SKM-1 (cell line): Measurements from ENCODE around the gene PLAGL2.
"Not testable (repeated sequence)": the region's sequence is repeated elsewhere in the genome, so short reads cannot be mapped to it uniquely, and the experiment has no call there.

ENCODE experiments used
- DNase-seq: peaks from one replicate; lab custom pipeline; 2025; ENCODE audit not compliant: unreplicated experiment; lab: John Stamatoyannopoulos, UW

Gene PLAGL2

DNA sequence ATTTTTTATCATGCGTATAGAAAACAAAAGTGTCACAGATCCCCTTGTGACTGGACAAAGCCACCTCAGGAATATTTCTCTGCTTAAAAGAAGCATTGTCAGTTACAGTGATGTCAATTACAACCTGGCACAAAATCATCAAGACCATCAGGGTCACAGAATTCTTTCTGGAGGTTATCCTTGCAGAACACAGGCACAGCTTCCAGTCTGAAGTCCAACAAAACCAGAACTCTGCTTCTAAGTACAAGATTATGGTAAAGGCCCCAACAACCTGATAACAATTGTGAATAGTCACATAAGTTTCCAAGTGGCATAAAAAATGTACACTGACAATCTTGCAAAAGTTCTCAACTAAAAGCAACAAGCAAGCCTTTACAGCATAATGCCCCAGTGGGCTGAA, 21.0 kb downstream of the PLAGL2 start:
- DNase-seq = no peak

DNA sequence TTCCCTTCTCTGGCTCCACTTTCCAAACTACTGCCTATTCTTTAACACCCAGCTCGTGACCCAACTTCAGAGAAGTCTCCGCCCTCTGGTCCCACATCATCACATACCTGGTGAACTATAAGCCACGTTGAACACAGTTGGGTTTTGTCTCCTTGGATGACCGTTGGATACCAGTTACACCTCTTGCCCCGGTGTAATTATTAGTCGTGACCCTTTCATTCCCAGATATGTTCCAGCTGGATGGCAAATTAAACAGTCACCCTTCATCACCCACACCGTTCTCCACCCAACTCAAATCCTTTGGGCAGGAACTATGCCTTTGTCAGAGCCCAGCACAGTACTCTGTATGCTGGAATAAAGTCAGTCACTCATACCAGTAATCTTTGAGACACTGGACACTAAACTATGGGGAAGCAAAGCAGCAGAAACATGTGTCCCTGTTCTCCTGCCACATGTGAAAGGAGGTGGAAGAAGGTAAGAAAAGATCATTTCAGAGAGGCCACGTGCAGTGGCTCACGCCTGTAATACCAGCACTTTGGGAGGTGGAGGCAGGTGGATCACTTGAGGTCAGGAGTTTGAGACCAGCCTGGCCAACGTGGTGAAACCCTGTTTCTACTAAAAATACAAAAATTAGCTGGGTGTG, 22.5 kb downstream of the PLAGL2 start:
- DNase-seq = no peak

DNA sequence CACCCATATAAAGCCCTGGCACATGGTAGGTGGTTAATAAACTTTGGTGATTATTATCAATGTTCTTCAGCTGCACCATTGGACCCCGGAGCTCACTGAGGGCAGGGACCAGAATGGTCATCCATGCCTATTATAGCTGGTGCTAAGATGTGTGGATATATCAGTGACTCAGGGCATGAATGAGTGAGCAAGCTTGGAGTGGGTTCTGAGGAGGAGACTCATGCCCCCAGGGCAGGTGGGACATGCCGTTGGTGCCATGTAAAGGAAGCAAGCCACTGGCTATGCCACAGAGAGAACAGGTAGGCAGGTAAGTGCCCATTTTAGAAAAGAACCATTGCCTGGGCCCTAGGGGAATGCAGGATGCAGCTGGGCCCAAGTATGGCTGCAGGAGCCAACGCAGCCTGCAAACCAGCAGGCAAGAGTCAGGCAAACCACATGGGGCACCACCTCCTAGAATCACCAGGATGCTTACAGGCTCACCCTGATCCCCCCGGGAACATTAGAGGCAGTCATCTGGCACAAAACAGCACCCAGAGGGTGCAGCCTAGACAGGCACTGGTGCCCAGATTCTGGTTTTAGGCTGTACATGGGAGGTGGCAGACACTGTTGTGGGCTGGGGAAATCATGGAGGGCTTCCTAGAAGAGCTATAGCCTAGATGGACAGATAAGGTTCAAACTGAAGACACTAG, 23.5 kb downstream of the PLAGL2 start:
- no peak for DNase-seq

DNA sequence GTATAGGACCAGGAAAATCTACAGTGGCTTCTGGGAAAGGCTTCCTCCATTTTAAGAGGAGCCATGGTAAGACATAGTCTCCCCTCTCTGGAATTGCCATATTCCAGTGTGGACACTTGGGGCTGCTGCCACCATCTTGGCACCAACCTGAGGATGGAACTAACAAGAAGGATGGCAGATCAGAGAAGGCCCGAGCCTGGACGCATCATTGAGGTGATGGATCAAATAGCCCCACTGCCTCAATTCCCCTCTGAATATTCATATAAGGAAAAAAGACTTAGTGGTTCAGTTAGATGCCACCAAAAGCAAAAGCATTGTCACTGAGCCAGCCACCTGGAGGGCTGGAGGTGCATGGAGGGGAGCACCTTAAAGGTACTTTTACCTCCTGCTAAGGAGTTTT, 25.9 kb downstream of the PLAGL2 start:
- no peak for DNase-seq

DNA sequence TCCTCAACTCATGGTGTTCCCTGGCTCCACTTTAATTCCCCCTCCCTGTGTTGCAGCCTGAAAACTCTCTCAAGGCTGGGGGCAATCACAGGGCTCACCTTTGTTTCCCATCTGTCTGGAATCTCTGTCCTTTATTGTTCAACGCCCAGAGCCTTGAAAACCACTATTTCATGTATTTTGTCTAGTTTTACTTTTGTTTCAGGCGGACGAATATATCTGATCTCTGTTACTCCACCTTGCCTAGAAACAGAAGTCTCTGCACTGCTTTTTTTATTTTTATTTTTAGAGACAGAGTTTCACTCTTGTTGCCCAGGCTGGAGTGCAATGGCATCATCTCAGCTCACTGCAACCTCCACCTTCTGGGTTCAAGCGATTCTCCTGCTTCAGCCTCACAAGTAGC, 27.6 kb downstream of the PLAGL2 start:
- no peak for DNase-seq

DNA sequence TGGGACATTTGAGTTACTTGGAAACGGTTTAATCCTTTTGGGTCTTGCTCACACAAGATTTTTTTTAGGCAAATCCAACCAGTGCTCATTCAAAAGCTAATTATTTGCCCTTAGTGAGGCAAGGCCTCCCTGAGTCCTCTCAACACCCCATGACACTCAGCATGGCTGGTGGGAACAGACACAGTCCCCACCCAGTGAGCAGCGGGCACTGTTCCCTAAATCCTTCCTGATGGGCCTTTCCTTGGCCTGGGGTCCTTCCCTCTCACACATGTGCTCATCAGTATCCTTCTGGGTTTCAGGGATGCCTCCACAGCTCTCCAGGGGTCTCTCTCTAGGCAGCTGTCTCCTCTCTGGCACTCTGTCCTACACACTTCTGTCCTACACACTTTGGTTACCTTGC, 28.0 kb downstream of the PLAGL2 start:
- DNase-seq = no peak

DNA sequence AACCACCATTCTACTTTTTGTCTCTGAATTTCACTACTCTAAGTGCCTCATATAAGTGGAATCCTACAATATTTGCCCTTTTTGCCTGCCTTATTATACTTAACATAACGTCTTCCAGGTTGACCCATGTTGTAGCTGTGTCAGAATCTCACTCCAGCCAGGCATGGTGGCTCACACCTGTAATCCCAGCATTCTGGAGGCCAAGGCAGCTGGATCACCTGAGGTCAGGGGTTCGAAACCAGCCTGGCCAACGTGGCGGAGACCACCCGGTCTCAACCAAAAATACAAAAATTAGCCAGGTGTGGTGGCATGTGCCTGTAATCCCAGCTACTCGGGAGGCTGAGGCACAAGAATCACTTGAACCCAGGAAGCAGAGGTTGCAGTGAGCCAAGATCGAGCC, 29.8 kb downstream of the PLAGL2 start:
- not testable (repeated sequence) for DNase-seq

DNA sequence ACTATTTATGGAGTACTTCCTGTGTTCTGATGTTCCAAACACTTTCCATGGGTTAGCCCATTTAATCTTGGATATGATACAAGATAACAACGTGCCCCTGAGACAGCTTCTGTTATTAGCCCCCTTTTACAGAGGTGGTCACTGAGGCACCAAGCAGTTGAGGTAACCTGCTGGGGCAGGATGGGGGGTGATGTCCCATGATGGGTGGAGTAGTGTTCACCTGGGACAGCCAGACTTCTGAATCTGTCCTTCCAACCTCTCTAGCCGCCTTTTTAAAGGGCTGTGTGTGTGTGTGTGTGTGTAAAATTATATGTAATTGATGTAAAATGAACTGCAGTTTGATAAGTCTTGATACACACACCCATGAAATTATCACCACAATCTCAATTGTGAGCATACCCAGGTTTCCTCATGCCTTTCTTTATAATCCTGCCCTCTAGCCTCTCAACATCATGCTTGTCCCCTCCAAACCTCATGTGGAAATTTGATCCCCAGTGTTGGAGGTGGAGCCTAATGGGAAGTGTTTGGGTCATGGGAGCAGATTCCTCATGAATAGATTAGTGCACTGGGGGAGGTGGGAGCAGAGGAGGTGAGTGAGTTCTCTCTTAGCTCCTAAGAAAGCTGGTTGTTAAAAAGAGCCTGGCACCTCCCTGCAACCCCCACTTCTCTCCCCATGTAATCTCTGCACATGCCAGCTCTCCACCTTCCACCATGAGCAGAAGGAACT, 39.2 kb downstream of the PLAGL2 start:
- DNase-seq = no peak

DNA sequence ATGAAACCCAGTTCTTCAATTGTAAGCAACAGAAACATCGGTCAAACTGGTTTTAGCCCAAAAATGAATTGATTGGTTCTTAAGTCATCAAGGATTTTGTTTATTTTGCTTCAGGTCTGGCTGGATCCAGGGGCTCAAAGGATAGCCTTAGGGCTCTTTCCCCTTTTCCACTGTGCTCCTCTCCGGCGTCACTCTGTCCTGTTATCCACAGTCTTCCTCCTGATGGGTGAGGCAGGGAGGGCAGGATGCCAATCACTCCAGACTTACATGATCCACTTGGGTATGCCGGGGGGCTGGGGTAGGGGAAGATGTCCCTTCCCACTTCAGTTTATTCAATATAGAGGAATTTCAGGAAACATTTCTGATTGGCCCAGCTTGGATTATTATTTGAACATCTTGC, 40.0 kb downstream of the PLAGL2 start:
- no peak for DNase-seq

DNA sequence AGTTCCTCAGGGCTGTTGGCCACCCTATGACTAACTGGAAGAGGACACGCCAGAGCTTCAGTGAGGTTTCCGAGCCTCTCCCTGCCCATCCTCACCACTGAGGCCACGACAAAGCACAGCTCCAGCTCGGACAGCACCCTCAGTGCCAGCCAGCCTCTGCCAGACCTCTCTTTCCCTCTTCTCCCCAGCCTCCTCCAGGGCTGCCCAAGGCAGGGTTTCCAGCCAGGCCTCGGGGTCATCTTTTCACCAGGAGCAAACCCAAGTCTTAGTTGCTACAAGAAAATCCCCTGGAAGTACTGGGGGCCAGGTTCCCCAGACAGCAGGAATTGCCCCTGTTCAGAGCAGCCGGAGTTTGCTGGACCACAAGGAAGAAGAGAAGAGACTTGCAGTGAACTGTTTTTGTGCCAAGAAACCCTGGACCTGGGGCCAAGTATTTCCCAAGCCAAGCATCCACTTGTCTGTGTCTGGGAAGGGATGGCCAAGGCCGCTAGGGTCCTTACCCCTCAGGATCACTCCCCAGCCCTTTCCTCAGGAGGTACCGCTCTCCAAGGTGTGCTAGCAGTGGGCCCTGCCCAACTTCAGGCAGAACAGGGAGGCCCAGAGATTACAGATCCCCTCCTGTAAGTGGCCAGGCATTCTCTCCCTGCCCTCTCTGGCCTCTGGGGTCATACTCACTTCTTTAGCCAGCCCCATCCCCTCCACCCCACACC, 41.6 kb downstream of the PLAGL2 start:
- no peak for DNase-seq

DNA sequence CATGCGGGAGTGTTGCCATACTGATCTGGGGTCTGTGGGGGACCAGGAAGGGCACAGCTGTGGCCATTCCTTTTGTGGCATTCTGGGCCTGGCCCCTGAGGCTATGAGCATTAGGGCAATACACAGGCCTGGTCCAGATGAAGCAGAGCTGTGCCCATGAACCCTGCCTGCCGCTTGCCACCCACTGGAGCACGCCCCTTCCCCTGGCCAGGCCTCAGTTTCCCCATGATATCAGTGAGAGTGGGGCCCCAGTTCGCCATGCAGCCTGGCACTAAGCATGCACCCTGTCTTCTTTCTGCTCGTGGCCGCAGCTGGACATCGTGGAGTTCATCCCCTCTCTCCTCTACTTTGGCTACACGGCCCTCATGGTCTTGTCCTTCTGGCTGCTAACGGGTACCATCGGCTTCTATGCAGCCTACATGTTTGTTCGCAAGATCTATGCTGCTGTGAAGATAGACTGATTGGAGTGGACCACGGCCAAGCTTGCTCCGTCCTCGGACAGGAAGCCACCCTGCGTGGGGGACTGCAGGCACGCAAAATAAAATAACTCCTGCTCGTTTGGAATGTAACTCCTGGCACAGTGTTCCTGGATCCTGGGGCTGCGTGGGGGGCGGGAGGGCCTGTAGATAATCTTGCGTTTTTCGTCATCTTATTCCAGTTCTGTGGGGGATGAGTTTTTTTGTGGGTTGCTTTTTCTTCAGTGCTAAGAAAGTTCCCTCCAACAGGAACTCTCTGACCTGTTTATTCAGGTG, 42.4 kb downstream of the PLAGL2 start:
- DNase-seq = no peak

DNA sequence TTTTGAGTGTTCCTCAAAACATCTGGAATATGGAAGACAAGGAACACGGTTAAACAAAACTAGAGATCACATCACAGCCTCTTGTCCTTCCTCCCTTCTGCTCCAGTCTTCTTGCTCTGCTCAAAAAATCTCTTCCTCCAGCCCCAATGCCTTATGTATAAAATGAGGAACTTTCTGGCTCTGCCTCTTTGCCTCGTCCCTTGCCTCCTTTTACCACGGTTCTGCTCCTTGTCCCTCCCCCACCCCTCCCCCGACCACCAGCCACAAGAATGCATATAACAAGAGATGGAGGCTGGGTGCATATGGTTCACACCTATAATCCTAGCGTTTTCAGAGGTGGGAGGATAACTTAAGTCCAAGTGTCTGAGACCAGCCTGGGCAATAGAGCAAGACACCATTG, 43.6 kb downstream of the PLAGL2 start:
- DNase-seq = peak; percentile 11

DNA sequence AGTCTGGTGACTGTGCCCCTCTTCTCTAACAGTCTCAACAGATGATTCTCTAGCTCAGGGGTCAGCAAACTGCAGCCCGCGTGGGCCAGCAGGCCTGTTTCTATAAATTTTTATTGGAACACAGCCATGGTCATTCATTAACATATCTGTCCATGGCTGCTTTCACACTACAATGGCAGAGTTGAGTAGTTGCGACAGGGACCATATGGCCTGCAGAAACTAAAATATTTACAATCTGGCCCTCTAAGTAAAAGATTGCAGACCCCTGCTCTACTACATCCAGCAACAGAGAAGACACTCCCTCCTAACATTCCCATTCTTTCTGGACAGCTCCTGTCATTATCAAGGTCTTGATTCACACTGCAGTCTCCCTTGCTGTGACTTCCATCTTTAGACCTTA, 45.2 kb downstream of the PLAGL2 start:
- no peak for DNase-seq

DNA sequence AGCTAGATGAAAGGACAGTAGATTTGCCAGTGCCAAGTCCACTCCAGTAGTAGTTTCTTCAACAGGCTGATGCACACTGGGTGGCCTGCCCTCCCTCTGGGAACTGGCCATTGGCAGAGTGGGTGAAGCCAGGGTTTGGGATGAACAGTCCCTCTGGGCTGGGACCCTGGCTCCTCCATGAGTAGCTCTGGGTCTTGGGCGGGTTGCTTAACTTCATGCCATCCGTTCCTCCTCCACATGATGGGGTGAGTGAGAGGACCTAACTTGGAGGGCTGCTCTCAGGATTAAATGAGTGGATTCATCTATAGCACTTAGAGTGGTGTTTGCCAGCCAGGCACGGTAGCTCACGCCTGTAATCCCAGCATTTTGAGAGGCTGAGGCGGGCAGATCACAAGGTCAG, 47.2 kb downstream of the PLAGL2 start:
- no peak for DNase-seq

DNA sequence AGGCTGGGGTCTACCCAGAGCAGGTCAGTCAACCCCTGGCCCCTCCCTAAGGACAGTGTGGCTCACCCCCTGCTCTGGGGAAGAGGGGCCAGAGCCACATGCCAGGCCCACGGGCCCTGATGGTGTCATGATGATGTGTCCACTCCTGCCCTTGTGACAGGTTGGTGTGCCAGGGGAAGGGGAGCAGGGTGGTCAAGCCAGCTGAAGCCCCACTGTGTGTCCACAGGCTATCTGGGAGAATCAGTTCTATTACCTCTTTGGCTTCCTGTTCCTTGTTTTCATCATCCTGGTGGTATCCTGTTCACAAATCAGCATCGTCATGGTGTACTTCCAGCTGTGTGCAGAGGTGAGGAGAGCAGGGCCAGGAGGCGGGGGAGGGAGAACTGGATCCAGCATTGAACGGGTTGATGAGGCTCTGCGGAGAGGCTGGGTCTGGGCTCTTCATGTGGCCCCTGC, 47.7 kb downstream of the PLAGL2 start:
- no peak for DNase-seq

DNA sequence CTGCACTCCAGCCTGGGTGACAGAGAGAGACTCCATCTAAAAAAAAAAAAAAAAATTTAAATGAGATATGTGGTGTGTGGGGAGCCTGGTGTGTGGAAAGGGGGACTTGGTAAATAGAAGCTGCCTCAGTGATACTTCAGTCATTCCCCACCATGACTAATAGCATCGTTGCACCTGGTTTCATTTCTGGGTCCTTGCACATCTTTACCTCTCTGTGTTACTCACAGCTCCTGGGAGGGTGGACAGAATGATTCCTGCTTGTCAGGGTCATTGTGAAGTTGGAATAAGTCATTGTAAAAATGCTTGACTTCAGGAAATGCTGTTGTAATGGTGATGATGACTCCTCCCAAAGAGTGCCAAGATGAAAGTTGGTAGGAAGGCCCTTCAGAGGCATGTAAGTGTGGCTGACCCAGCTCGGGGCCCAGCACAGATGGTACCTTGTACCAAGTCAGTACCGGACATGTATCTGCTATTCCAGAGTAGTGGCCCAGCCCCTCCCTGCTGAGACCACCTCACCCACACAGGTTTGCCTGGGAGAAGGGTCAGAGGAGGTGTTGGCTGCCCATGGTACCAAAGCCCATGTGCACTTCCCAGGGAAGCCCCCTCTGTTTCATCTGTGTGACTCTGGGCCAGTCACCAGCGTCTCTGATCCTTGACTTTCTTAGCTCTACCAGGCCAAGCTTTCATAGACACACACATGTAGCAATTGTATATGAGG, 48.4 kb downstream of the PLAGL2 start:
- DNase-seq = no peak

DNA sequence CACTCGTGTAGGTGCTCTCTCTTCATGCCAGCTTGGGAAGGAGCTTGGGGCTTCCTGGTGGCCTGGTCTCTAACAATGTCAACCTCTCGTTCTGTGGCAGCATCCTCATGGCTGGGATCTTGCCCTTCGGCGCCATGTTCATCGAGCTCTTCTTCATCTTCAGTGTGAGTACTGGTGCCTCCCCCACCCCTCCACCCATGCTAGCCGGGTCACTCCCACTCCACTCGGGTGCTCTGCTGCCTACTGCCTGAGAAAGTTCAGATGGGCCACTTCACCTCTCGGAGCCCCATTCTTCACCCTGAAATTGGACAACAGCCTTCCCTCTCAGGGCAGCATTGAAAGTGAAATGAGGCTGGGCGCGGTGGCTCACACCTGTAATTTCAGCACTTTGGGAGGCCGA, 49.2 kb downstream of the PLAGL2 start:
- no peak for DNase-seq

DNA sequence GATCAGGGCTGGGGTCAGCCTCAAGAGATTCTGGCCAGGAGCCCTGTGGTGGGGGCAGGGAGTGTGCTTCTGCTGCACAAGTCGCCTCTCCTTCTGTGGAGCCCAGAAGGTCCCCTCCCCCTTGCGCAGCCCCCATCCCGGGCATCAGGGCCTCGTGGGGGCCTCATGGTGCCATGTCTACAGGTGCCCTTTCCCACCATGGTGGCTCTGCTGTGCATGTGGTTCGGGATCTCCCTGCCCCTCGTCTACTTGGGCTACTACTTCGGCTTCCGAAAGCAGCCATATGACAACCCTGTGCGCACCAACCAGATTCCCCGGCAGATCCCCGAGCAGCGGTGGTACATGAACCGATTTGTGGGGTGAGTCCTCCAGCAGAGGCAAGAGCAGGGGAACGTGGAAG, 49.9 kb downstream of the PLAGL2 start:
- no peak for DNase-seq

DNA sequence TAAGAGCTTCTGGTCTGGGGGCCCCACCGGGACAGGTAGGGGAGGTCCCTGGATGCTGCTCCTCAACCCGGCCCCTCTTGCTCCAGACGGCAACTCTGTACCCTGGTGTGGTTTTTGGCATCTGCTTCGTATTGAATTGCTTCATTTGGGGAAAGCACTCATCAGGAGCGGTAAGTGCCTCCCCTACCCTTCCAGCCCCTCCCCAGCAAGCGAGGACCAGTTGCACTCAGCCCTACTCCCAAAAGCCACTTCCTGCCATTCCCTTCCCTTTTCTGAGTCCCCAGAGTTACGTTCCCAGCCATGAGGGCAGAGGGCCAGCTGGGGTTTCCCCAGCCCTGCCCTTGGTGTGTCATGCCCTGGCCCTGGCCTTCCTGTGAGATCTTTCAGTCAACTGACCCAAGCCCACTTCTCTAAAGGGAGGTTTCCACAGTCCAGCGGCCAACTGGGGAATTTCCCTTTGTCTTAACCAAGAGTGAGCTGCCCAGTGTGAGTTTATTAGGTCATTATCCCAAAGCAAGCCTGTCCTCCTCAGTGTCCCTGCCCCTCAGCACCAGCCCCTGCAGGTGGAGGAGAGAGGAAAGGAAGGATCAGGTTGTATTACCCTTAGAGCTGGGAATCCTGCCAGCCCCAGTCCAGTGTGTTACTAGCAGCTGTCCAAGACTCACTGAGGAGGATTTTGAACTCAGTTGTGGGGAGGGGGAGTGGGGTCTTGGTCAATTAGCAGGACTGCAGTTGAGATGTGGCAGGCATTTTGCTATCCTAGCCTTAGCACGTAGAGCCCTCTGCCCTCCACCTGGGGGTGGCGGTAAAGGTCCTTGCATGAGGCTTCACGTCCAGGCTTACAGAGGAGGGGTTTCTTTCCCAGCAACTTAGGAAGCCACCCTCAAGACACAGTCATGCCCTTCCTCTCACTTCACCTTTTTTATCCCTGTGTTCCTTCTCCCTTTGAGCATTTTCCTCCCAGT, 52.2 kb downstream of the PLAGL2 start:
- DNase-seq = peak; percentile 76
